K562 (cell line): ENCODE results near the gene HSPA6. TPM values are rescaled to one million over a fixed set of nuclear protein-coding genes. Genes with fewer than 3 reads are reported as not detected.
"Not testable (repeated sequence)": the region's sequence is repeated elsewhere in the genome, so short reads cannot be mapped to it uniquely, and the experiment has no call there.

Source experiments
- CREM ChIP-seq: IDR thresholded peaks from 2 replicates; pipeline ENCODE4 v1.6.1; 2014; ENCODE audit warnings: antibody characterized with exemption, low read depth
- E2F8 ChIP-seq: fragments of 450-650 bp; IDR thresholded peaks from 2 replicates; pipeline ENCODE4 v1.7.1; 2018; ENCODE audit warnings: mild to moderate bottlenecking, low read depth; ENCODE audit not compliant: partially characterized antibody
- SP1 ChIP-seq: sonication (generic); formaldehyde crosslinking; IDR thresholded peaks from 2 replicates; pipeline ENCODE4 v1.8.1; 2022; ENCODE audit warnings: mild to moderate bottlenecking, missing genetic modification reagents
- ZBTB40 ChIP-seq, 2 experiments: fragments of 450-650 bp in 1 of 2; sonication (generic) in 1 of 2; formaldehyde crosslinking in 1 of 2; IDR thresholded peaks; 2 replicates each; pipeline versions ENCODE4 v1.7.1 to v1.9.0; 2016 to 2022; ENCODE audit warnings: inconsistent platforms in 1 of 2, mild to moderate bottlenecking in 1 of 2, missing genetic modification reagents in 1 of 2
- ZBTB8A ChIP-seq: fragments of 450-650 bp; IDR thresholded peaks from 2 replicates; pipeline ENCODE4 v1.6.1; 2018; ENCODE audit warnings: mild to moderate bottlenecking, moderate library complexity; ENCODE audit not compliant: partially characterized antibody
- ZNF592 ChIP-seq: fragments of 450-650 bp; IDR thresholded peaks from 2 replicates; pipeline ENCODE4 v1.6.1; 2017; ENCODE audit warnings: antibody characterized with exemption, mild to moderate bottlenecking
- polyA plus RNA-seq, 8 experiments: library from polyadenylated mRNA; depleted of rRNA in 4 of 8; stranded (reverse) in 5 of 8; unstranded in 3 of 8; fragments of >200 nt; fragmentation: Nextera tagmentation in 2 of 8; fragmentation: Illumina TruSeq in 1 of 8; extraction: Ambion mirVana in 2 of 8; extraction: Trizol in 1 of 8; gene quantifications; 2 replicates each; pipeline versions ENCODE4 v1.2.1 to v1.2.3, GENCODE V29; 2011 to 2014; ENCODE audit warnings: inconsistent platforms in 1 of 8, missing spikeins in 1 of 8
- total RNA-seq, 7 experiments: library from RNA; depleted of rRNA in 6 of 7; stranded (reverse); fragments of >200 nt in 6 of 7; fragmentation: Illumina TruSeq in 2 of 7; extraction: Trizol in 2 of 7; gene quantifications; 2 replicates each; pipeline versions ENCODE4 v1.2.1 to v1.2.3, GENCODE V29; 2011 to 2021; ENCODE audit warnings: low replicate concordance in 1 of 7

HSPA6 gene
- total and polyA plus RNA-seq, 9 of the 15 experiments (the other 6 are each of a cell fraction or from before 2014, with no cell fraction given): 0.15 to 10.0 (median 2.4) TPM

GRCh38 chr1:161523817-161524741, at the start of gene HSPA6 (continued):
- peak; percentile 86 for TF ChIP-seq ZBTB40 (IDR thresholded peaks at IDR 0.05)
- not testable (repeated sequence) for TF ChIP-seq ZBTB40 (CRISPR knock-in tag; IDR thresholded peaks at IDR 0.05)
- TF ChIP-seq ZBTB8A: peak; percentile 80
- peak; percentile 87 for TF ChIP-seq ZNF592
- peak; percentile 28; the same call in 1 of the 2 replicates for TF ChIP-seq SP1 (CRISPR knock-in tag)
- TF ChIP-seq E2F8: peak; percentile 46
- TF ChIP-seq CREM: peak; percentile 23; the same call in 1 of the 2 replicates
